ENCODE measurements around the gene HOXA2. TPM values are rescaled to one million over a fixed set of nuclear protein-coding genes. Genes with fewer than 3 reads are reported as not detected.

The HOXA2 gene
- polyA plus RNA-seq, 1 experiment: 0.09 TPM

DNA sequence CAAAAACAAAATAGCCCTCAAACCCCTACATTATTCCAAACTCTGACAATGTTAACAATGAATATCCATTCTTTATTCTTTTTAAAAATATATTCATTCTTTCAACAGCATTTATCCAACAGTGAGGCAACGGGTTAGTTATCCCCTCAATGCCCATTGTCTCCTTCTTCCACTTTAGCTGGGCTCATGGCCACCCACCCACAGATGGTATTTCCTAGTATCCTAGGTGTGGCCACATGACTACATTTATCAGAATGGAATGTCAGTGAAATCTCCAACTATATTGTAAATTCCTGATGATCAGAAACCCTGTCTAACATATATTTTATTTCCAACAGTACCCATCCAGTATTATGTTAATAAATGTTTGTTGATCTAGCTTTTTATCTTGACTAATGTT, 20.3 kb downstream of the HOXA2 start:
- ChIA-PET CTCF (interaction anchor here (1.2 to 1.7 kb wide), 4 partner anchors 10 to 68 kb away, joined by 3 to 8 read pairs (median 5); partner anchors contain the start of gene HOXA1), POLR2A (no interaction called here)
- Histone ChIP-seq H3K27me3 (ENCODE audit: control insufficient read depth, insufficient read depth, low read length) (no peaks in the 10 kb centered on the region), H3K36me3 (ENCODE audit: control insufficient read depth, insufficient read depth, low read length) (no peaks in the 10 kb centered on the region), H3K4me3 (ENCODE audit: low read depth, low read length) (no peak overlapping the region)
- DNase-seq (ENCODE audit: low read depth): no peak
- TF ChIP-seq, protein P1, sequence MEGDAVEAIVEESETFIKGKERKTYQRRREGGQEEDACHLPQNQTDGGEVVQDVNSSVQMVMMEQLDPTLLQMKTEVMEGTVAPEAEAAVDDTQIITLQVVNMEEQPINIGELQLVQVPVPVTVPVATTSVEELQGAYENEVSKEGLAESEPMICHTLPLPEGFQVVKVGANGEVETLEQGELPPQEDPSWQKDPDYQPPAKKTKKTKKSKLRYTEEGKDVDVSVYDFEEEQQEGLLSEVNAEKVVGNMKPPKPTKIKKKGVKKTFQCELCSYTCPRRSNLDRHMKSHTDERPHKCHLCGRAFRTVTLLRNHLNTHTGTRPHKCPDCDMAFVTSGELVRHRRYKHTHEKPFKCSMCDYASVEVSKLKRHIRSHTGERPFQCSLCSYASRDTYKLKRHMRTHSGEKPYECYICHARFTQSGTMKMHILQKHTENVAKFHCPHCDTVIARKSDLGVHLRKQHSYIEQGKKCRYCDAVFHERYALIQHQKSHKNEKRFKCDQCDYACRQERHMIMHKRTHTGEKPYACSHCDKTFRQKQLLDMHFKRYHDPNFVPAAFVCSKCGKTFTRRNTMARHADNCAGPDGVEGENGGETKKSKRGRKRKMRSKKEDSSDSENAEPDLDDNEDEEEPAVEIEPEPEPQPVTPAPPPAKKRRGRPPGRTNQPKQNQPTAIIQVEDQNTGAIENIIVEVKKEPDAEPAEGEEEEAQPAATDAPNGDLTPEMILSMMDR (IDR thresholded peaks at IDR 0.05; ENCODE audit: insufficient read depth, low read depth, low read length): no peak

DNA sequence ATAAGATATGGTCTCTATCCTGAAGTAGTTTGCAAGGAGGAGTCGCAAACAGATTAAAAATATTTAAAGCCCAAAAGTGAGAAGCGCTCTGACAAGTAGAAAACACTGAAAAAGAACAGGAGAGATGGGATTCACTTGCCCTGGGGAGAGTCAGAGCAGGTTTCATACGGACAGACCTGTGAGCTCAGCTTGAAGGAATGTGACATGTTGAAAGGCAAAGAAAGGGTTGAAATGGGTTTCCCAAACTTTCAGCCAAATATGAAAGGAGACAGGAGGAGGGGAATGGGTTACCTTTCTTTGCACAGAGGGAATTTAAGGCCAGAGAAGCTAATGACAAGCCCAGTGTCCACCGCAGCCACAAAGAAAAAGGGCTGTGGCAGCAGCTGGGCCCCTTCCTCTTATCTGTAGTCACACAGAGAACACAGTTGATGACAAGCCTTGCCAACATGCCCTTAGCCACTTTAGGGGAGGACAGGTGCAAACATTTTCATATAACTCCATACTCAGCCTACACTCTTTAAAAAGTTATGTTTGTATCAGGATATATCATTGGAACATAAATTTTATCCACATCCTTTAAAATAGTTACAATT, 21.5 kb downstream of the HOXA2 start:
- ChIA-PET CTCF (no interaction called here), POLR2A (no interaction called here)
- Histone ChIP-seq H3K36me3 (ENCODE audit: control insufficient read depth, insufficient read depth, low read length) (no peaks in the 10 kb centered on the region), H3K4me3 (ENCODE audit: low read depth, low read length) (no peak overlapping the region), H3K27me3 (ENCODE audit: control insufficient read depth, insufficient read depth, low read length) (no peaks in the 10 kb centered on the region)
- TF ChIP-seq, protein P1 (IDR thresholded peaks at IDR 0.05; ENCODE audit: insufficient read depth, low read depth, low read length): no peak
- DNase-seq (ENCODE audit: low read depth): no peak

DNA sequence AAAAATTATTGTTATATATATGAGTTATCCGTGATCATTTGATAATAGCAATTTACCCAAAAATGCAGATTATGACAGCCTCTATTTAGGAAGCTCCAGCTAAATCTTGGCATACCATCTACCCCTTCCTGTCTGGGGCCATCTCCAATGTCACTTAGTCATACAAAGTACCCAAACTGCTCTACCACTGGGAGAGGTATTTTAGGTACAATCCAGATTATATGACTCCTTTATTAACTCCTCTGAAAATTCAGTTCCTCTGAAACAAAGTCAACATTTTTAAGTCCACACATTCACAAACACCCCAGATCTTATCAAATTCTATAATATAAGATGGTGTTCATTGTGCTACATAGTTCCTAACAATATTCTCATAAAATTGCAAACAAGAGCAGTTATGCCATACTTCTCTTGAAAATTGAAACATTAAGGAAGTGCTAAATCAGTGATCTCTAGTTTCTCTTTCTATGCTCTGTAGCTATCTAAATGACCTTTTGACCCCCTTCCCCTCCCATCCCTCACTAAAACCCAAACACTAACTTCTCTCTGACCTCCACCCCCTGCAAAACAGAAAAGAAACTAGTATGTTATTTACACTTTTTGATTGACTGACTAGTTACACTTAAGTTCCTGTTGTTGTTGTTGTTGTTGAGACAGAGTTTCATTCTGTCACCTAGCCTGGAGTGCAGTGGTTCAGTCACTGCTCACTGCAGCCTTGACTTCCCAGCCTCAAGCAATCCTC, 23.1 kb downstream of the HOXA2 start:
- no peak overlapping the region for H3K4me3 ChIP-seq (ENCODE audit: low read depth, low read length)
- no peak for DNase-seq (ENCODE audit: low read depth)
- TF ChIP-seq, protein P1 (IDR thresholded peaks at IDR 0.05; ENCODE audit: insufficient read depth, low read depth, low read length): no peak
- no peaks in the 10 kb centered on the region for H3K27me3 ChIP-seq (ENCODE audit: control insufficient read depth, insufficient read depth, low read length)
- POLR2A ChIA-PET: no interaction called here
- CTCF ChIA-PET: interaction anchor here (0.6 to 1.0 kb wide), 2 partner anchors 17 to 325 kb away, joined by 3 read pairs; partner anchors contain the start of gene HOXA1
- no peaks in the 10 kb centered on the region for H3K36me3 ChIP-seq (ENCODE audit: control insufficient read depth, insufficient read depth, low read length)

DNA sequence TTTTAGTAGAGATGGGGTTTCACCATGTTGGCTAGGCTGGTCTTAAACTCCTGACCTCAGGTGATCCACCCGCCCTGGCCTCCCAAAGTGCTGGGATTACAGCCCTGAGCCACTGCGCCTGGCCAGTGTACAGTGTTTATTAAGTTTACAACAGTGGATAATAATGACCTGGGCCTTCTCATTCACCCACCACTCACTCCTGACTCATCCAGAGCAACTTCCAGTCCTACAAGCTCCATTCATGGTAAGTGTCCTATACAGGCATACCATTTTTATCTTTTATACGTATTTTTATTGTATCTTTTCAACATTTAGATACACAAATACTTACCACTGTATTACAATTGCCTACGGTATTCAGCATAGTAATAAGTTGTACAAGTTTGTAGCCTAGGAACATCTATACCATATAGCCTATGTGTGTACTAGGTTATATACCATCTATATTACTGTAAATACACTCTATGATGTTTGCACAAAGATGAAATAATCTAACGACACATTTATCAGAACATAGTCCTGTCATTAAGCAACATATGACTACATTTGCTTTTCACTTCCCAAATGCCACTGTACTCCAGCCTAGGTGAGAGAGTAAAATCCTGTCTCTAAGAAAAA, 23.8 kb downstream of the HOXA2 start:
- POLR2A ChIA-PET: no interaction called here
- DNase-seq (ENCODE audit: low read depth): no peak
- no peak overlapping the region for H3K4me3 ChIP-seq (ENCODE audit: low read depth, low read length)
- H3K36me3 ChIP-seq (ENCODE audit: control insufficient read depth, insufficient read depth, low read length): no peaks in the 10 kb centered on the region
- H3K27me3 ChIP-seq (ENCODE audit: control insufficient read depth, insufficient read depth, low read length): no peaks in the 10 kb centered on the region
- CTCF ChIA-PET: interaction anchor here (1.0 kb wide), 1 partner anchor 18 kb away, joined by 3 read pairs; the partner anchor contains the start of gene HOXA1
- TF ChIP-seq, protein P1 (IDR thresholded peaks at IDR 0.05; ENCODE audit: insufficient read depth, low read depth, low read length): no peak

DNA sequence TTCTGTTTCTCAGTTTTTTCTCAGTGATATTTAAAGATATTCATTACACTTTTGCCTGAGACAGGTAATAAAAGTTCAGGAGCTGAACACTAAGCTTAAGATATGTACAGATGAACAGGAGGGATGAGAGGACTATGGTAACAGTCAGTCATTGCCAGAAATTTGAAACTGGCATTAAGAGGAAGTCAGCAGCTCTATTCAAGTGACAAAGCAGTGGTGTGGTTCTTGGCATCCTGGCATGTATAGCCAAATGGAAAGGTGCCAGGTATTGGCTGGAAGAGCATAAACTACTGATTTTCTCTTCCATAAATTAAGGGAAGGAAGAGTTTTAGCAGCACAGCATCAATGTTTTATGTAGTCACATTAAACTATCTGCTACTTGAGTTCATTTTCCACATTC, 29.4 kb downstream of the HOXA2 start:
- ChIA-PET CTCF (interaction anchor here (1.1 kb wide), 1 partner anchor 44 kb away, joined by 3 read pairs; no protein-coding TSS in a partner anchor), POLR2A (no interaction called here)
- Histone ChIP-seq H3K36me3 (ENCODE audit: control insufficient read depth, insufficient read depth, low read length) (no peaks in the 10 kb centered on the region), H3K27me3 (ENCODE audit: control insufficient read depth, insufficient read depth, low read length) (peaks cover 2% of the 10 kb centered on the region; the same call in 1 of the 2 replicates), H3K4me3 (ENCODE audit: low read depth, low read length) (no peak overlapping the region)
- no peak for DNase-seq (ENCODE audit: low read depth)
- TF ChIP-seq, protein P1 (IDR thresholded peaks at IDR 0.05; ENCODE audit: insufficient read depth, low read depth, low read length): no peak

Data from BJ (cell line).